Measurements from ENCODE around the gene TBL3. TPM values are rescaled to one million over a fixed set of nuclear protein-coding genes. Genes with fewer than 3 reads are reported as not detected.

Gene TBL3
- total RNA-seq, 1 donor from 2014 or later, result 46.8 TPM

Other genes with a start within 250 kb of the TBL3 start
- 51.2 and 61.2 TPM in 2 replicates for gene NME3, start 200.5 kb upstream of the TBL3 start, total RNA-seq
- 15.0 and 17.2 TPM in 2 replicates for gene EME2, start 199.2 kb upstream of the TBL3 start, total RNA-seq
- 152 TPM in 2 replicates for gene MRPS34, start 198.9 kb upstream of the TBL3 start, total RNA-seq
- gene SPSB3, start 189.5 kb upstream of the TBL3 start, total RNA-seq, result 27.0 and 39.6 TPM in 2 replicates
- gene NUBP2, start 189.1 kb upstream of the TBL3 start, total RNA-seq, result 114 and 157 TPM in 2 replicates
- gene IGFALS, start 178.3 kb upstream of the TBL3 start, total RNA-seq, result not detected in 2 replicates
- gene HAGH, start 145.2 kb upstream of the TBL3 start, total RNA-seq, result 178 and 182 TPM in 2 replicates
- 48.6 and 53.2 TPM in 2 replicates for gene FAHD1, start 144.8 kb upstream of the TBL3 start, total RNA-seq
- not detected in 2 replicates for gene MEIOB, start 99.9 kb upstream of the TBL3 start, total RNA-seq
- gene HS3ST6, start 53.6 kb upstream of the TBL3 start, total RNA-seq, result not detected in 2 replicates
- gene MSRB1, start 28.9 kb upstream of the TBL3 start, total RNA-seq, result 23.2 and 26.8 TPM in 2 replicates
- gene RPL3L, start 17.4 kb upstream of the TBL3 start, total RNA-seq, result 4.0 and 5.8 TPM in 2 replicates
- 206 and 226 TPM in 2 replicates for gene NDUFB10, start 12.5 kb upstream of the TBL3 start, total RNA-seq
- 1,943 and 2,126 TPM in 2 replicates for gene RPS2, start 7.2 kb upstream of the TBL3 start, total RNA-seq
- gene RNF151, start 5.2 kb upstream of the TBL3 start, total RNA-seq, result 0.24 TPM in 1 of 2 replicates, not detected in the other
- gene NOXO1, start 9.4 kb downstream of the TBL3 start, total RNA-seq, result 1.1 and 3.1 TPM in 2 replicates
- gene GFER, start 12.1 kb downstream of the TBL3 start, total RNA-seq, result 19.9 and 22.6 TPM in 2 replicates
- 0.51 and 2.7 TPM in 2 replicates for gene SYNGR3, start 17.9 kb downstream of the TBL3 start, total RNA-seq
- gene ZNF598, start 37.8 kb downstream of the TBL3 start, total RNA-seq, result 33.5 and 50.3 TPM in 2 replicates
- 0.29 and 0.83 TPM in 2 replicates for gene NPW, start 47.7 kb downstream of the TBL3 start, total RNA-seq
- gene NHERF2, start 54.8 kb downstream of the TBL3 start, total RNA-seq, result 38.1 and 52.7 TPM in 2 replicates
- 17.3 and 25.7 TPM in 2 replicates for gene NTHL1, start 75.8 kb downstream of the TBL3 start, total RNA-seq
- 49.6 and 81.9 TPM in 2 replicates for gene TSC2, start 75.9 kb downstream of the TBL3 start, total RNA-seq
- 180 and 198 TPM in 2 replicates for gene PKD1, start 163.8 kb downstream of the TBL3 start, total RNA-seq
- 0.91 and 1.9 TPM in 2 replicates for gene RAB26, start 176.6 kb downstream of the TBL3 start, total RNA-seq
- 95.8 and 120 TPM in 2 replicates for gene TRAF7, start 183.7 kb downstream of the TBL3 start, total RNA-seq
- 1.0 and 1.4 TPM in 2 replicates for gene CASKIN1, start 224.6 kb downstream of the TBL3 start, total RNA-seq
- 30.3 and 46.9 TPM in 2 replicates for gene MLST8, start 233.4 kb downstream of the TBL3 start, total RNA-seq
- 4.3 and 7.2 TPM in 2 replicates for gene BRICD5, start 238.8 kb downstream of the TBL3 start, total RNA-seq
- 47.8 and 49.0 TPM in 2 replicates for gene PGP, start 242.8 kb downstream of the TBL3 start, total RNA-seq